Activated CD4-positive, alpha-beta T cell treated with anti-CD3 and anti-CD28 coated beads, Interleukin-2, amount 10 ng/mL, durations not matched to agents 7 days and 5 days (primary cell): Measurements from ENCODE around the gene ZNRF1. TPM values are rescaled to one million over a fixed set of nuclear protein-coding genes. Genes with fewer than 3 reads are reported as not detected.
"Not testable (repeated sequence)": the region's sequence is repeated elsewhere in the genome, so short reads cannot be mapped to it uniquely, and the experiment has no call there.

Experiments used
- CTCF ChIA-PET: fragments of 350-600 bp; sonication (Branson Sonifier 250); formaldehyde crosslinking; loops from one replicate; lab custom pipeline; 2021; ENCODE audit warnings: antibody characterized with exemption; lab: Charles Lee
- POLR2A ChIA-PET: fragments of 350-600 bp; sonication (Branson Sonifier 250); formaldehyde crosslinking; loops from one replicate; lab custom pipeline; 2021; ENCODE audit warnings: antibody characterized with exemption; lab: Charles Lee
- DNase-seq: peaks from one replicate; pipeline ENCODE4 v3.0.0-alpha.2; 2020
- H3K27ac Mint-ChIP-seq: one replicate; pipeline ENCODE4 v1.8.0; 2021; ENCODE audit warnings: mild to moderate bottlenecking, moderate library complexity, mixed read lengths
- H3K27me3 Mint-ChIP-seq: one replicate; pipeline ENCODE4 v1.8.0; 2021; ENCODE audit warnings: mixed read lengths
- H3K36me3 Mint-ChIP-seq: one replicate; pipeline ENCODE4 v1.8.0; 2021; ENCODE audit warnings: low read depth, mixed read lengths
- H3K4me1 Mint-ChIP-seq: one replicate; pipeline ENCODE4 v1.8.0; 2021; ENCODE audit warnings: mixed read lengths
- H3K4me3 Mint-ChIP-seq: one replicate; pipeline ENCODE4 v1.8.0; 2021; ENCODE audit warnings: mild to moderate bottlenecking, moderate library complexity, mixed read lengths
- H3K9me3 Mint-ChIP-seq: one replicate; pipeline ENCODE4 v1.8.0; 2021; ENCODE audit warnings: mixed read lengths
- total RNA-seq, 2 experiments: library from RNA; stranded (reverse); gene quantifications; one replicate each; pipeline ENCODE4 v1.2.3, GENCODE V29; 2021

The ZNRF1 gene
- total RNA-seq, 2 experiments from 2014 or later = 16.1 to 16.3 TPM

- Mint-ChIP-seq H3K4me1 (peaks cover 29% of the 10 kb centered on the region), H3K36me3 (peaks cover 11% of the 10 kb centered on the region), H3K27ac (no peak overlapping the region), H3K27me3 (no peaks in the 10 kb centered on the region), H3K9me3 (peaks cover 3% of the 10 kb centered on the region), H3K4me3 (no peak overlapping the region)
- POLR2A ChIA-PET = no interaction called here
- DNase-seq = no peak
- CTCF ChIA-PET = interaction anchor here (0.8 to 1.4 kb wide), 2 partner anchors 14 to 31 kb away, joined by 4 read pairs; no protein-coding TSS in a partner anchor
Observed at GRCh38 chr16:75080205-75081029, 81.6 kb downstream of the ZNRF1 start.

GRCh38 chr16:75081179-75081859 is 82.5 kb downstream of the ZNRF1 start:
- H3K36me3 Mint-ChIP-seq = peaks cover 10% of the 10 kb centered on the region
- H3K27ac Mint-ChIP-seq = no peak overlapping the region
- peaks cover 21% of the 10 kb centered on the region for H3K4me1 Mint-ChIP-seq
- DNase-seq = no peak
- POLR2A ChIA-PET = no interaction called here
- H3K9me3 Mint-ChIP-seq = peaks cover 3% of the 10 kb centered on the region
- no peak overlapping the region for H3K4me3 Mint-ChIP-seq
- CTCF ChIA-PET = interaction anchor here (2.1 kb wide), 1 partner anchor 9 kb away, joined by 9 read pairs; no protein-coding TSS in a partner anchor
- no peaks in the 10 kb centered on the region for H3K27me3 Mint-ChIP-seq

- CTCF ChIA-PET = interaction anchor here (0.5 to 1.5 kb wide), 3 partner anchors 13 to 116 kb away, joined by 4 to 6 read pairs (median 5); no protein-coding TSS in a partner anchor
- Mint-ChIP-seq H3K4me3 (no peak overlapping the region), H3K27ac (no peak overlapping the region), H3K9me3 (no peaks in the 10 kb centered on the region), H3K36me3 (peaks cover 7% of the 10 kb centered on the region), H3K27me3 (no peaks in the 10 kb centered on the region), H3K4me1 (peaks cover 15% of the 10 kb centered on the region)
- no peak for DNase-seq
- POLR2A ChIA-PET = no interaction called here
Observed at GRCh38 chr16:75083813-75084212, 85.0 kb downstream of the ZNRF1 start.

- CTCF ChIA-PET = interaction anchor here (1.2 to 1.3 kb wide), 2 partner anchors 25 to 82 kb away, joined by 3 read pairs; no protein-coding TSS in a partner anchor
- no peak for DNase-seq
- H3K4me3 Mint-ChIP-seq = no peak overlapping the region
Observed at GRCh38 chr16:75085556-75085955, 86.7 kb downstream of the ZNRF1 start.

GRCh38 chr16:75086281-75086680 is 87.5 kb downstream of the ZNRF1 start:
- Mint-ChIP-seq H3K4me3 (no peak overlapping the region), H3K9me3 (no peaks in the 10 kb centered on the region), H3K36me3 (peaks cover 7% of the 10 kb centered on the region), H3K27me3 (no peaks in the 10 kb centered on the region), H3K27ac (no peak overlapping the region), H3K4me1 (peaks cover 24% of the 10 kb centered on the region)
- ChIA-PET POLR2A (no interaction called here), CTCF (interaction anchor here (1.0 to 2.5 kb wide), 3 partner anchors 12 to 54 kb away, joined by 3 to 10 read pairs (median 4); no protein-coding TSS in a partner anchor)
- DNase-seq = no peak

More at GRCh38 chr16:75085556-75085955, 86.7 kb downstream of the ZNRF1 start:
- Mint-ChIP-seq H3K4me1 (peaks cover 25% of the 10 kb centered on the region), H3K9me3 (no peaks in the 10 kb centered on the region), H3K36me3 (peaks cover 7% of the 10 kb centered on the region), H3K27me3 (no peaks in the 10 kb centered on the region), H3K27ac (no peak overlapping the region)
- POLR2A ChIA-PET = no interaction called here

DNA sequence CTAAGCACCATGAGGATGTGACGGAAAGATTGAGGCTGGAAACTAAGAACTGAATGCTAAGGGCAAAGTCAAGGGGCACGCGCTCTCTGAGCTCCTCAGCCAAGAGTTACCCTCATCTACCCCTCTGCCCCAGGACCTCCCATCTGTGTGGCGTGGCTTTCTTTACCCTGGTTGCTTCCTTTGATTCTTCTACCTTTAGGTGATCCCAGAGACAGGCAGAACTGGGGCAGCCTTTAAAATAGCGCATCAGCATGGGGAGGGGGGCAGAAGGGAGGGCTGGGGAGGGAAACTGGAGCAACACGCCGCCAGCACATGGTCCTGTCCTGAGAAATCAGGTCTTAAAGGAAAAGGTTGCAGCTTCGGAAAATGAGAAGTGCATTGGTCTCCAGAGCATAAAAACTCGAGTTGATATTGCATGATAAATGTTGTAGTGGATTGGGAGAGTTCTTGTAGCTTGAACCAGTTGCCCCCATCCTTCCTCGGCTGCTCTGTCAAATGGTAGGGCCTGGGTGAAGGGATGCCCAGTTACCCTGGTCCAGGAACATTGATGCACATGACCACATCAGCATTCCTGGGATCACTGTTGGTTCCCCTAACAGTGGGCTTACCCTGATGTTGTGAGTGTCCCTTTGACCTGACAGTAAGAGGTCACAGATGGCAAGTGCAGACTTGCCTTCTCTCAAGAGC is 88.0 kb downstream of the ZNRF1 start:
- Mint-ChIP-seq H3K4me1 (peaks cover 24% of the 10 kb centered on the region), H3K4me3 (no peak overlapping the region), H3K27me3 (no peaks in the 10 kb centered on the region), H3K9me3 (no peaks in the 10 kb centered on the region), H3K27ac (no peak overlapping the region), H3K36me3 (peaks cover 5% of the 10 kb centered on the region)
- CTCF ChIA-PET = interaction anchor here (1.0 to 2.5 kb wide), 2 partner anchors 11 to 54 kb away, joined by 4 to 10 read pairs; no protein-coding TSS in a partner anchor
- POLR2A ChIA-PET = no interaction called here
- DNase-seq = no peak

DNA sequence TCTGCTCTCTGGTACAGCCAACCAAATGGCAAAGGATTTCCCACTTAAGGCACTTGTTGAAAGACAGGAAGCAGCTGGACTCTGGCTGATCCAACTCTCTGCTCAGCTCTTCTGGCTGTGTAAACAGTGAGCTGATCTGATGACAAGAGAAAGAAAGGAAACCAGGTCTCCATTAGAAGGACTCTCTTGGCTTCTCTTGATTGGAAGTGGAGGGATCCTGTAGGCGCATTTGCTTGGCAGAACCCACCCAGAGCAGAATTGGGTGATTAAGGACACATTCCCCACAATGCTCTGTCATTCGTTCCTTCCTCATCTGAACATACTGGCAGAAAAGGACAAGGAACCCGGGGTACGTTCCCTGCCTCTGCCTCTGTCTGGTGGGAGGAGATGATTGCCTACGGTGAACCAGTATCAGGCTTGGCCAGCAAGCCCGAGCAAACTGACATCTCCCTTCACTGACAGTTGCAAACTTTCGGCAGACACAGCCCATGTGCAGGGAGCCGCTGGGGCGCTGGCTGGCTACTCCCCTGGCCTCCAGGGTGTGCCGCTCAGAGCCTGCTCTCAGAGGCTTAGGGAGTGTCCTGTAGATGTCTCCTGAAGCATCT is 88.7 kb downstream of the ZNRF1 start:
- ChIA-PET CTCF (interaction anchor here (1.0 to 2.5 kb wide), 2 partner anchors 10 to 55 kb away, joined by 4 to 10 read pairs; no protein-coding TSS in a partner anchor), POLR2A (no interaction called here)
- no peaks in the 10 kb centered on the region for H3K27me3 Mint-ChIP-seq
- peaks cover 24% of the 10 kb centered on the region for H3K4me1 Mint-ChIP-seq
- H3K36me3 Mint-ChIP-seq = peaks cover 5% of the 10 kb centered on the region
- no peak for DNase-seq
- H3K27ac Mint-ChIP-seq = no peak overlapping the region
- H3K9me3 Mint-ChIP-seq = no peaks in the 10 kb centered on the region
- no peak overlapping the region for H3K4me3 Mint-ChIP-seq

GRCh38 chr16:75088216-75088615 is 89.4 kb downstream of the ZNRF1 start:
- no peaks in the 10 kb centered on the region for H3K27me3 Mint-ChIP-seq
- no peak overlapping the region for H3K27ac Mint-ChIP-seq
- H3K4me1 Mint-ChIP-seq = peaks cover 24% of the 10 kb centered on the region
- H3K36me3 Mint-ChIP-seq = peaks cover 5% of the 10 kb centered on the region
- no peaks in the 10 kb centered on the region for H3K9me3 Mint-ChIP-seq
- DNase-seq = no peak
- ChIA-PET CTCF (interaction anchor here (1.2 to 2.5 kb wide), 3 partner anchors 10 to 76 kb away, joined by 3 to 10 read pairs (median 7); no protein-coding TSS in a partner anchor), POLR2A (interaction anchor here (0.6 kb wide), 1 partner anchor 24 kb away, joined by 12 read pairs; no protein-coding TSS in a partner anchor)
- no peak overlapping the region for H3K4me3 Mint-ChIP-seq

GRCh38 chr16:75088934-75089333 is 90.1 kb downstream of the ZNRF1 start:
- H3K4me1 Mint-ChIP-seq = peaks cover 24% of the 10 kb centered on the region
- no peak for DNase-seq
- no peaks in the 10 kb centered on the region for H3K27me3 Mint-ChIP-seq
- no peak overlapping the region for H3K27ac Mint-ChIP-seq
- peaks cover 5% of the 10 kb centered on the region for H3K36me3 Mint-ChIP-seq
- ChIA-PET POLR2A (interaction anchor here (0.6 kb wide), 1 partner anchor 56 kb away, joined by 9 read pairs; no protein-coding TSS in a partner anchor), CTCF (interaction anchor here (1.2 to 2.5 kb wide), 4 partner anchors 9 to 77 kb away, joined by 3 to 10 read pairs (median 6); no protein-coding TSS in a partner anchor)
- H3K9me3 Mint-ChIP-seq = no peaks in the 10 kb centered on the region
- H3K4me3 Mint-ChIP-seq = no peak overlapping the region

- CTCF ChIA-PET = interaction anchor here (0.7 to 2.3 kb wide), 6 partner anchors 12 to 77 kb away, joined by 3 to 7 read pairs (median 3); no protein-coding TSS in a partner anchor
- Mint-ChIP-seq H3K27ac (peak overlapping the region; percentile 16), H3K9me3 (no peaks in the 10 kb centered on the region), H3K4me3 (no peak overlapping the region), H3K36me3 (peaks cover 5% of the 10 kb centered on the region), H3K4me1 (peaks cover 24% of the 10 kb centered on the region), H3K27me3 (no peaks in the 10 kb centered on the region)
- no peak for DNase-seq
- POLR2A ChIA-PET = interaction anchor here (0.6 kb wide), 1 partner anchor 57 kb away, joined by 9 read pairs; no protein-coding TSS in a partner anchor
Observed at GRCh38 chr16:75089486-75090202, 90.8 kb downstream of the ZNRF1 start.

GRCh38 chr16:75090899-75091298 is 92.1 kb downstream of the ZNRF1 start:
- H3K4me3 Mint-ChIP-seq, H3K36me3 Mint-ChIP-seq, H3K27ac Mint-ChIP-seq, POLR2A ChIA-PET, DNase-seq, H3K9me3 Mint-ChIP-seq, H3K27me3 Mint-ChIP-seq: not testable (repeated sequence)
- CTCF ChIA-PET = interaction anchor here (1.0 to 2.3 kb wide), 4 partner anchors 13 to 28 kb away, joined by 3 to 6 read pairs (median 3); no protein-coding TSS in a partner anchor
- peaks cover 20% of the 10 kb centered on the region for H3K4me1 Mint-ChIP-seq
